CD4-positive, alpha-beta T cell treated with Interleukin-4 for 4 hours (primary cell): ENCODE results near the gene LONRF3.
A peak's percentile ranks its signal among the peaks of the same experiment; 100 is the strongest.

Experiments used
- DNase-seq: peaks from one replicate; pipeline ENCODE4 v3.0.0-alpha.2; 2020

LONRF3 gene

GRCh38 chrX:118974088-118974907 lies at the start of gene LONRF3:
Gene LONRF3 (plus strand): TSS chrX:118974618. CDS start chrX:118974781, 163 bp downstream.
- peak; percentile 64 for DNase-seq

- no peak for DNase-seq
Observed at GRCh38 chrX:118928151-118928550, 46.3 kb upstream of the LONRF3 start.

GRCh38 chrX:118935352-118935751 lies 39.1 kb upstream of the LONRF3 start:
- no peak for DNase-seq

- DNase-seq, result no peak
Observed at GRCh38 chrX:118941147-118941546, 33.3 kb upstream of the LONRF3 start.

GRCh38 chrX:118943102-118943501 lies 31.3 kb upstream of the LONRF3 start:
- DNase-seq, result no peak

- DNase-seq, result no peak
Observed at GRCh38 chrX:118945921-118946320, 28.5 kb upstream of the LONRF3 start.

- DNase-seq, result no peak
Observed at GRCh38 chrX:118948270-118948669, 26.1 kb upstream of the LONRF3 start.

- no peak for DNase-seq
Observed at GRCh38 chrX:118961866-118962560, 12.4 kb upstream of the LONRF3 start.

GRCh38 chrX:118963159-118963558 lies 11.3 kb upstream of the LONRF3 start:
- no peak for DNase-seq

- DNase-seq, result no peak
Observed at GRCh38 chrX:118964252-118964651, 10.2 kb upstream of the LONRF3 start.

GRCh38 chrX:118965395-118965794 lies 9.0 kb upstream of the LONRF3 start:
- DNase-seq, result no peak

- DNase-seq, result no peak
Observed at GRCh38 chrX:118968031-118968430, 6.4 kb upstream of the LONRF3 start.

GRCh38 chrX:118971552-118971951 lies 2.9 kb upstream of the LONRF3 start:
- DNase-seq, result no peak

- DNase-seq, result no peak
Observed at GRCh38 chrX:118973389-118974087, 880 bp upstream of the LONRF3 start.

- DNase-seq, result peak; percentile 22
Observed at GRCh38 chrX:118974908-118975671, 672 bp downstream of the LONRF3 start.

- peak; percentile 66 for DNase-seq
Observed at GRCh38 chrX:118975831-118976598, 1.6 kb downstream of the LONRF3 start.

GRCh38 chrX:118976599-118977340 lies 2.4 kb downstream of the LONRF3 start:
- DNase-seq, result peak; percentile 4

- DNase-seq, result no peak
Observed at GRCh38 chrX:118977424-118977823, 3.0 kb downstream of the LONRF3 start.

GRCh38 chrX:118978451-118978850 lies 4.0 kb downstream of the LONRF3 start:
- DNase-seq, result no peak

- no peak for DNase-seq
Observed at GRCh38 chrX:118980761-118981160, 6.3 kb downstream of the LONRF3 start.

- no peak for DNase-seq
Observed at GRCh38 chrX:118983513-118983912, 9.1 kb downstream of the LONRF3 start.
